ENCODE results near the gene RBM14. TPM values are rescaled to one million over a fixed set of nuclear protein-coding genes. Genes with fewer than 3 reads are reported as not detected.

The RBM14 gene
- total and polyA plus RNA-seq, 9 of the 15 experiments (the other 6 are each of a cell fraction or from before 2014, with no cell fraction given), result 5.5 to 131 (median 42.6) TPM

DNA sequence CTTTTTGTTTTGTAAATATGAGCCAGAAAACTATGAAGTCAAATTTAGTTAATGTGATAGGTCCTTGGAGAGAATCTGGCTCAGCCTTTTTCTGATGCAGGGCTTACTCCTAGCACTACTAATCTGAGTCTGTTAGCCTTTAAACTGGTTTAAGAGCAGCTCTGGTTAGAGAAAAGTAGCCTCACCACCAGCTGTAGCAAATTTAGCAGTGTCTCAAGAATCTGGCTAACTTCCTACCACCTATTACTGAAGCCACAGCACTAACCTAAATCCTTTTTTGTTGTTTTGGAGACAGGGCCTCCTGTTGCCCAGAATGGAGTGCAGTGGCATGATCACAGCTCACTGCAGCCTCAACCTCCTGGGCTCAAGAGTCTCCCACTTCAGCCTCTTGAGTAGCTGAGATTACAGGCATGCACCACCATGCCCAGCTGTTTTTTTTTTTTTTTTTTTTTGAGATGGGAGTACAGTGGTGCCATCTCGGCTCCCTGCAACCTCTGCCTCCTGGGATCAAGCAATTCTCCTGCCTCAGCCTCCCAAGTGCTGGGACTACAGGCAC lies 47.4 kb downstream of the RBM14 start (continued):
- TF ChIP-seq, protein P1, sequence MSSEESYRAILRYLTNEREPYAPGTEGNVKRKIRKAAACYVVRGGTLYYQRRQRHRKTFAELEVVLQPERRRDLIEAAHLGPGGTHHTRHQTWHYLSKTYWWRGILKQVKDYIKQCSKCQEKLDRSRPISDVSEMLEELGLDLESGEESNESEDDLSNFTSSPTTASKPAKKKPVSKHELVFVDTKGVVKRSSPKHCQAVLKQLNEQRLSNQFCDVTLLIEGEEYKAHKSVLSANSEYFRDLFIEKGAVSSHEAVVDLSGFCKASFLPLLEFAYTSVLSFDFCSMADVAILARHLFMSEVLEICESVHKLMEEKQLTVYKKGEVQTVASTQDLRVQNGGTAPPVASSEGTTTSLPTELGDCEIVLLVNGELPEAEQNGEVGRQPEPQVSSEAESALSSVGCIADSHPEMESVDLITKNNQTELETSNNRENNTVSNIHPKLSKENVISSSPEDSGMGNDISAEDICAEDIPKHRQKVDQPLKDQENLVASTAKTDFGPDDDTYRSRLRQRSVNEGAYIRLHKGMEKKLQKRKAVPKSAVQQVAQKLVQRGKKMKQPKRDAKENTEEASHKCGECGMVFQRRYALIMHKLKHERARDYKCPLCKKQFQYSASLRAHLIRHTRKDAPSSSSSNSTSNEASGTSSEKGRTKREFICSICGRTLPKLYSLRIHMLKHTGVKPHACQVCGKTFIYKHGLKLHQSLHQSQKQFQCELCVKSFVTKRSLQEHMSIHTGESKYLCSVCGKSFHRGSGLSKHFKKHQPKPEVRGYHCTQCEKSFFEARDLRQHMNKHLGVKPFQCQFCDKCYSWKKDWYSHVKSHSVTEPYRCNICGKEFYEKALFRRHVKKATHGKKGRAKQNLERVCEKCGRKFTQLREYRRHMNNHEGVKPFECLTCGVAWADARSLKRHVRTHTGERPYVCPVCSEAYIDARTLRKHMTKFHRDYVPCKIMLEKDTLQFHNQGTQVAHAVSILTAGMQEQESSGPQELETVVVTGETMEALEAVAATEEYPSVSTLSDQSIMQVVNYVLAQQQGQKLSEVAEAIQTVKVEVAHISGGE (CRISPR knock-in tag; IDR thresholded peaks at IDR 0.05), result no peak
- no peak for TF ChIP-seq SIX5 (IDR thresholded peaks at IDR 0.05; ENCODE audit: borderline replicate concordance in 1 of 2, insufficient read depth in 1 of 2, low read depth in 1 of 2, low read length in 2 of 2)

DNA sequence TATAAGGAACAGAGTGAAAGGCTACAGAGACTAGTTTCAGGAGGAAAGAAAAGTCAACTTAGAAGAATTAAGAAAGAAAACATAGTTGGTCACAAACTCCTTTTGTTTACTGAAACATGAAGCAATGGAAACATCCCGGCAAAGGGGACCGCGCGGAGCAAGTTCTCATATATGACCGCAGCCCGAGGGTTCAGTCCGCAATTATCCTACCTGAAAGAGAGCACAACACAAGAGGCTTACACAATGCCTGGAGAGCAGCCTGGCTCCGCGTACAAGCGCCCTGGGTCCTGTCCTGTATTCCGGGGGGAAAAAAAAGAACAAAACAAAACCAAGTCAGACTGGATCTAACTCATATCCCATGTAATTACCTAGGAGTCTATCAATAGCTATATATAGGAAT lies 48.9 kb downstream of the RBM14 start:
- no peak overlapping the region for H3K4me2 ChIP-seq (ENCODE audit: insufficient read depth, low read length)
- 0 out of 2 replicates have a peak, but pooled peaks cover 6% of the 10 kb centered on the region for H4K20me1 ChIP-seq (replicated peaks; ENCODE audit: control insufficient read depth, insufficient read depth, low read length)
- ChIA-PET POLR2A (interaction anchor here (7.8 kb wide), 1 partner anchor 16 kb away, joined by 83 read pairs; no protein-coding TSS in a partner anchor), CTCF (ENCODE audit: low intra/inter-chr PET ratio) (no interaction called here)
- no peaks in the 10 kb centered on the region for H3K9me3 ChIP-seq (replicated peaks; ENCODE audit: control insufficient read depth, insufficient read depth, low read depth, low read length)
- in situ Hi-C loops (cut with MboI), result no loop called here
- no peak for DNase-seq (ENCODE audit: extremely low read depth in 1 of 4, low spot score in 3 of 4)
- ATAC-seq, result no peak
- no peak for FAIRE-seq
- no peak for TF ChIP-seq NCOA1 (IDR thresholded peaks at IDR 0.05; ENCODE audit: low read depth)
- TF ChIP-seq MBD2 (IDR thresholded peaks at IDR 0.05; ENCODE audit: borderline replicate concordance, low read depth), result no peak
- TF ChIP-seq BMI1 (IDR thresholded peaks at IDR 0.05; ENCODE audit: low read length), result no peak
- no peak for TF ChIP-seq TEAD1 (CRISPR knock-in tag; IDR thresholded peaks at IDR 0.05)
- H2AFZ ChIP-seq (ENCODE audit: low read depth, low read length), result no peak overlapping the region
- intact Hi-C loops (cut with micrococcal nuclease), result no loop called here
- H3K9ac ChIP-seq (ENCODE audit: insufficient read depth in 1 of 2, low read depth in 2 of 2, low read length in 2 of 2), result no peak overlapping the region
- WGBS (ENCODE audit: insufficient coverage, low coverage, missing lambda C conversion rate), result 93% methylated on average over 11 of the region's 11 CpGs
- H3K4me3 ChIP-seq, result no peak overlapping the region
- H3K27me3 ChIP-seq (ENCODE audit: control insufficient read depth in 2 of 2, insufficient read depth in 2 of 2, low read length in 2 of 2), result no peaks in the 10 kb centered on the region
- H3K27ac ChIP-seq (ENCODE audit: extremely low read depth, low read depth, low read length), result no peak overlapping the region
- H3K4me1 ChIP-seq (replicated peaks in 1 of 2; ENCODE audit: control insufficient read depth in 2 of 2, insufficient read depth in 2 of 2, low read length in 2 of 2), result no peaks in the 10 kb centered on the region
- peaks cover 10% of the 10 kb centered on the region for H3K9me1 ChIP-seq (ENCODE audit: control insufficient read depth, insufficient read depth, low read length)
- BruUV-seq (replicated peaks), result no TSS peak
- H3K36me3 ChIP-seq (ENCODE audit: control insufficient read depth, insufficient read depth, low read length), result peaks cover 84% of the 10 kb centered on the region
- H3K79me2 ChIP-seq (ENCODE audit: control insufficient read depth, insufficient read depth, low read length), result peaks cover 61% of the 10 kb centered on the region

All from K562 (cell line).